ENCODE data around the gene FAM200A.

DNA sequence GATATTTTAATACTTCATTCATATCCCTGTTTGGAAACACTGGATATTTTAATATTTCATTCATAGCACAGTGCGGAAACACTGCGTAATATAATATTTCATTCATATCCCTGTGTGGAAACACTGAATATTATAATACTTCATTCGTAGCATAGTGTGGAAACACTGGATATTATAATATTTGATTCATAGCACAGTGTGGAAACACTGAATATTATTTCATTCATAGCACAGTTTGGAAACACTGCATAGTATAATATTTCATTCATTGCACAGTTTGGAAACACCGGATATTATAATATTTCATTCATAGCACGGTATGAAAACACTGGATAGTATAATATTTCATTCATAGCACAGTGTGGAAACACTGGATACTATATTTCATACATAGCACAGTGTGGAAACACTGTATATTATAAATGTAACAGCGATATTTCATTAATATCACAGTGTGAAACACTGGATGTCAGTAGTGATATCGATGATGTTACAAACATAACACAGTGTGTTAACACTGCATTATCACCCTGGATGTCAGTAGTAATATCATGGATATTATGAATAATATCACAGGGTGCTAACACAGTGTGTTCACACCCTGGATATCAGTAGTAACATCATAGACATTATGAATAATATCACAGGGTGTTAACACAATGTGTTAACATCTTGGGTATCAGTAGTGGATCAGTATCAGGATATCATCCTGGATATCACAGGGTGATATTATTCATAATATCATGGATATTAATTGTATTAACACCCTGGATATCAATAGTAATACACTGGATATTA, 43.2 kb upstream of the FAM200A start:
- TF ChIP-seq CREB1 (CRISPR knock-in tag; IDR thresholded peaks at IDR 0.05; ENCODE audit: low read depth), result no peak
- no peak for TF ChIP-seq EZH2 (IDR thresholded peaks at IDR 0.05; ENCODE audit: low read depth, unreplicated experiment)
- TF ChIP-seq, protein P1, sequence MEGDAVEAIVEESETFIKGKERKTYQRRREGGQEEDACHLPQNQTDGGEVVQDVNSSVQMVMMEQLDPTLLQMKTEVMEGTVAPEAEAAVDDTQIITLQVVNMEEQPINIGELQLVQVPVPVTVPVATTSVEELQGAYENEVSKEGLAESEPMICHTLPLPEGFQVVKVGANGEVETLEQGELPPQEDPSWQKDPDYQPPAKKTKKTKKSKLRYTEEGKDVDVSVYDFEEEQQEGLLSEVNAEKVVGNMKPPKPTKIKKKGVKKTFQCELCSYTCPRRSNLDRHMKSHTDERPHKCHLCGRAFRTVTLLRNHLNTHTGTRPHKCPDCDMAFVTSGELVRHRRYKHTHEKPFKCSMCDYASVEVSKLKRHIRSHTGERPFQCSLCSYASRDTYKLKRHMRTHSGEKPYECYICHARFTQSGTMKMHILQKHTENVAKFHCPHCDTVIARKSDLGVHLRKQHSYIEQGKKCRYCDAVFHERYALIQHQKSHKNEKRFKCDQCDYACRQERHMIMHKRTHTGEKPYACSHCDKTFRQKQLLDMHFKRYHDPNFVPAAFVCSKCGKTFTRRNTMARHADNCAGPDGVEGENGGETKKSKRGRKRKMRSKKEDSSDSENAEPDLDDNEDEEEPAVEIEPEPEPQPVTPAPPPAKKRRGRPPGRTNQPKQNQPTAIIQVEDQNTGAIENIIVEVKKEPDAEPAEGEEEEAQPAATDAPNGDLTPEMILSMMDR (conservative IDR thresholded peaks at IDR 0.05; ENCODE audit: low read depth in 2 of 2), result no peak

Data from GM23338 (cell line).